Trophoblast cell (in vitro differentiated cells and primary cell): ENCODE data around the gene FBP2.
"Not testable (repeated sequence)": the region's sequence is repeated elsewhere in the genome, so short reads cannot be mapped to it uniquely, and the experiment has no call there.

Source experiments
- DNase-seq, 2 donors: peaks; one replicate each; pipeline ENCODE4 v3.0.0-alpha.2; 2016
- H2AFZ ChIP-seq: 2 replicates; pipeline ENCODE4 v1.6.1; 2013; ENCODE audit warnings: low read length, moderate library complexity, mild to moderate bottlenecking; ENCODE audit not compliant: insufficient read depth, poor library complexity
- H2AK5ac ChIP-seq: 2 replicates; pipeline ENCODE4 v1.6.1; 2013; ENCODE audit warnings: mild to moderate bottlenecking, low read length
- H2BK120ac ChIP-seq: 2 replicates; pipeline ENCODE4 v1.6.1; 2013; ENCODE audit warnings: low read length, mild to moderate bottlenecking, moderate library complexity; ENCODE audit not compliant: insufficient read depth, poor library complexity
- H2BK12ac ChIP-seq: 2 replicates; pipeline ENCODE4 v1.6.1; 2013; ENCODE audit warnings: mild to moderate bottlenecking, low read length, moderate library complexity
- H2BK5ac ChIP-seq: 2 replicates; pipeline ENCODE4 v1.6.1; 2013; ENCODE audit warnings: low read length, low read depth, moderate library complexity, mild to moderate bottlenecking; ENCODE audit not compliant: poor library complexity
- H3K14ac ChIP-seq: 2 replicates; pipeline ENCODE4 v1.6.1; 2013; ENCODE audit warnings: mild to moderate bottlenecking, low read length
- H3K18ac ChIP-seq: 2 replicates; pipeline ENCODE4 v1.6.1; 2013; ENCODE audit warnings: mild to moderate bottlenecking, low read length
- H3K23ac ChIP-seq: 2 replicates; pipeline ENCODE4 v1.6.1; 2013; ENCODE audit warnings: low read length
- H3K27ac ChIP-seq: 2 replicates; pipeline ENCODE4 v1.5.1; 2013; ENCODE audit warnings: low read depth, mild to moderate bottlenecking, inconsistent platforms, low read length, moderate library complexity
- H3K27me3 ChIP-seq: 2 replicates; pipeline ENCODE4 v1.6.1; 2013; ENCODE audit warnings: inconsistent platforms, mild to moderate bottlenecking, low read length, moderate library complexity; ENCODE audit not compliant: insufficient read depth
- H3K36me3 ChIP-seq, 2 experiments: 1 replicate in 1 of 2; 2 replicates in 1 of 2; pipeline ENCODE4 v1.6.1; 2013; ENCODE audit warnings: low read length in 2 of 2, mild to moderate bottlenecking in 2 of 2, moderate library complexity in 1 of 2; ENCODE audit not compliant: insufficient read depth in 2 of 2, control insufficient read depth in 1 of 2
- H3K4ac ChIP-seq: 2 replicates; pipeline ENCODE4 v1.6.1; 2013; ENCODE audit warnings: low read depth, mild to moderate bottlenecking, low read length, moderate library complexity
- H3K4me1 ChIP-seq, 2 experiments: 1 replicate in 1 of 2; 2 replicates in 1 of 2; pipeline ENCODE4 v1.6.1; 2013; ENCODE audit warnings: low read length in 2 of 2, mild to moderate bottlenecking in 2 of 2, moderate library complexity in 1 of 2; ENCODE audit not compliant: insufficient read depth in 2 of 2, control insufficient read depth in 1 of 2
- H3K4me2 ChIP-seq: 2 replicates; pipeline ENCODE4 v1.6.1; 2013; ENCODE audit warnings: inconsistent platforms, mild to moderate bottlenecking, low read length, moderate library complexity
- H3K4me3 ChIP-seq: 2 replicates; pipeline ENCODE4 v1.5.1; 2013; ENCODE audit warnings: mild to moderate bottlenecking, low read depth, low read length, inconsistent platforms
- H3K79me1 ChIP-seq: one replicate; pipeline ENCODE4 v1.6.1; 2013; ENCODE audit warnings: low read length
- H3K79me2 ChIP-seq: 2 replicates; pipeline ENCODE4 v1.6.1; 2013; ENCODE audit warnings: low read length, mild to moderate bottlenecking; ENCODE audit not compliant: control insufficient read depth, insufficient read depth, poor library complexity
- H3K9ac ChIP-seq: 2 replicates; pipeline ENCODE4 v1.6.1; 2013; ENCODE audit warnings: mild to moderate bottlenecking, low read length
- H3K9me3 ChIP-seq: 2 replicates; pipeline ENCODE4 v1.6.1; 2013; ENCODE audit warnings: low read depth, mild to moderate bottlenecking, control low read depth, inconsistent platforms, low read length; ENCODE audit not compliant: insufficient read depth
- H4K12ac ChIP-seq: 2 replicates; pipeline ENCODE4 v1.6.1; 2013; ENCODE audit warnings: low read depth, mild to moderate bottlenecking, low read length, moderate library complexity
- H4K8ac ChIP-seq: 2 replicates; pipeline ENCODE4 v1.6.1; 2013; ENCODE audit warnings: low read depth, mild to moderate bottlenecking, low read length, moderate library complexity
- H4K91ac ChIP-seq: one replicate; pipeline ENCODE4 v1.6.1; 2013; ENCODE audit warnings: low read depth, mild to moderate bottlenecking, low read length, moderate library complexity
- WGBS: extraction: QIAGEN DNeasy Blood & Tissue Kit; methylation state at CpG from one replicate; pipeline ENCODE4 v1.1.7; 2013; ENCODE audit warnings: missing lambda C conversion rate; ENCODE audit not compliant: insufficient read length, insufficient coverage; ENCODE audit errors: extremely low coverage; 5-methylcytosine and 5-hydroxymethylcytosine counted together

FBP2 gene

DNA sequence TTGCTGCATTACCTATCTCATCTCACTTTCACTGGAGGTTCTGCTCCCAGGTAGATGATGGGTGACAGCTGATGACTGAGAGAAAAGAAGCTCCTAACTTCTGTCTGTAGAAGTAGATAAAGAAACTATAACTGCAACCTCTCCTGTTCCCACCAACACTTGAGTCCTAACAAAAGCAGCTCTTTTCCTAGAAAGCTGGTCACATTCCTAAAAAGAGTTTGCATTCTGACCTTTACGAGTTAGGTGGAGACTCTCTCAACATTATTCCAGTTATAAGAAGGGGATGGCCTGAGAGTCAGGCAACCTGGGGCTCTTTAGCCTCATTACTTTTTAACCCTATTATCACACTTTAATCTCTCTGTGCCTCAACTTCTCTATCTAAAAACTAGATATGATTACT, 47.7 kb downstream of the FBP2 start:
- no peak overlapping the region for H3K9ac ChIP-seq
- no peak overlapping the region for H4K91ac ChIP-seq
- H2BK12ac ChIP-seq = no peak overlapping the region
- H2AFZ ChIP-seq = no peak overlapping the region
- no peaks in the 10 kb centered on the region for H3K27me3 ChIP-seq
- H3K23ac ChIP-seq = no peak overlapping the region
- H3K18ac ChIP-seq = no peak overlapping the region
- H4K12ac ChIP-seq = no peak overlapping the region
- H2BK5ac ChIP-seq = no peak overlapping the region
- WGBS = no CpG with 5 or more reads among the region's 1 CpG
- H3K9me3 ChIP-seq = no peaks in the 10 kb centered on the region
- H2AK5ac ChIP-seq = no peak overlapping the region
- no peaks in the 10 kb centered on the region for H3K4me1 ChIP-seq
- H3K14ac ChIP-seq = no peak overlapping the region
- no peaks in the 10 kb centered on the region for H3K79me1 ChIP-seq
- no peaks in the 10 kb centered on the region for H3K79me2 ChIP-seq
- no peak overlapping the region for H3K4me2 ChIP-seq
- H4K8ac ChIP-seq = no peak overlapping the region
- H3K4me3 ChIP-seq = no peak overlapping the region
- no peak for DNase-seq
- H3K36me3 ChIP-seq = no peaks in the 10 kb centered on the region
- H3K4ac ChIP-seq = no peak overlapping the region
- H2BK120ac ChIP-seq = no peak overlapping the region
- H3K27ac ChIP-seq = no peak overlapping the region

GRCh38 chr9:94544335-94544734, 49.3 kb downstream of the FBP2 start:
- no CpG with 5 or more reads among the region's 5 CpGs for WGBS
- not testable (repeated sequence) for H3K79me1 ChIP-seq, H3K36me3 ChIP-seq, H4K8ac ChIP-seq, DNase-seq, H3K4me1 ChIP-seq, H3K4me2 ChIP-seq, H2AFZ ChIP-seq, H3K4me3 ChIP-seq, H3K9ac ChIP-seq, H4K12ac ChIP-seq, H3K14ac ChIP-seq, H3K4ac ChIP-seq, H3K18ac ChIP-seq, H2BK120ac ChIP-seq, H3K27ac ChIP-seq, H3K79me2 ChIP-seq, H3K23ac ChIP-seq, H3K27me3 ChIP-seq, H3K9me3 ChIP-seq, H2AK5ac ChIP-seq, H2BK12ac ChIP-seq, H4K91ac ChIP-seq, H2BK5ac ChIP-seq

- H3K9ac ChIP-seq = no peak overlapping the region
- H2AK5ac ChIP-seq = no peak overlapping the region
- no peak for DNase-seq
- no peak overlapping the region for H3K27ac ChIP-seq
- WGBS = no CpG with 5 or more reads among the region's 4 CpGs
- no peak overlapping the region for H2BK5ac ChIP-seq
- no peaks in the 10 kb centered on the region for H3K9me3 ChIP-seq
- no peak overlapping the region for H4K91ac ChIP-seq
- H3K4me1 ChIP-seq = no peaks in the 10 kb centered on the region
- no peak overlapping the region for H2BK12ac ChIP-seq
- H3K27me3 ChIP-seq = no peaks in the 10 kb centered on the region
- no peaks in the 10 kb centered on the region for H3K79me1 ChIP-seq
- H2AFZ ChIP-seq = no peak overlapping the region
- no peak overlapping the region for H4K12ac ChIP-seq
- H3K4me2 ChIP-seq = no peak overlapping the region
- no peak overlapping the region for H3K18ac ChIP-seq
- no peaks in the 10 kb centered on the region for H3K36me3 ChIP-seq
- H3K23ac ChIP-seq = no peak overlapping the region
- no peak overlapping the region for H4K8ac ChIP-seq
- H3K4me3 ChIP-seq = no peak overlapping the region
- no peak overlapping the region for H2BK120ac ChIP-seq
- H3K4ac ChIP-seq = no peak overlapping the region
- no peak overlapping the region for H3K14ac ChIP-seq
- no peaks in the 10 kb centered on the region for H3K79me2 ChIP-seq
Measured at GRCh38 chr9:94538908-94539307, 54.7 kb downstream of the FBP2 start.

- no peak overlapping the region for H3K9ac ChIP-seq
- H3K79me2 ChIP-seq = no peaks in the 10 kb centered on the region
- DNase-seq = no peak
- H3K14ac ChIP-seq = no peak overlapping the region
- H3K4me3 ChIP-seq = no peak overlapping the region
- no peaks in the 10 kb centered on the region for H3K4me1 ChIP-seq
- no peaks in the 10 kb centered on the region for H3K36me3 ChIP-seq
- H3K27ac ChIP-seq = no peak overlapping the region
- H2AK5ac ChIP-seq = no peak overlapping the region
- no peak overlapping the region for H3K23ac ChIP-seq
- no peak overlapping the region for H4K91ac ChIP-seq
- no CpG with 5 or more reads among the region's 4 CpGs for WGBS
- H4K8ac ChIP-seq = no peak overlapping the region
- H2AFZ ChIP-seq = no peak overlapping the region
- no peak overlapping the region for H2BK12ac ChIP-seq
- no peak overlapping the region for H3K4ac ChIP-seq
- no peaks in the 10 kb centered on the region for H3K27me3 ChIP-seq
- no peaks in the 10 kb centered on the region for H3K9me3 ChIP-seq
- H3K79me1 ChIP-seq = no peaks in the 10 kb centered on the region
- H3K4me2 ChIP-seq = no peak overlapping the region
- H2BK120ac ChIP-seq = no peak overlapping the region
- H4K12ac ChIP-seq = no peak overlapping the region
- H2BK5ac ChIP-seq = no peak overlapping the region
- H3K18ac ChIP-seq = no peak overlapping the region
Measured at GRCh38 chr9:94534901-94535300, 58.7 kb downstream of the FBP2 start.
